GDM1 (cell line): Measurements from ENCODE around the gene OGDHL.
"Not testable (repeated sequence)": the region's sequence is repeated elsewhere in the genome, so short reads cannot be mapped to it uniquely, and the experiment has no call there.

Source experiments
- DNase-seq: peaks from one replicate; lab custom pipeline; 2025; lab: John Stamatoyannopoulos, UW

The OGDHL gene

DNA sequence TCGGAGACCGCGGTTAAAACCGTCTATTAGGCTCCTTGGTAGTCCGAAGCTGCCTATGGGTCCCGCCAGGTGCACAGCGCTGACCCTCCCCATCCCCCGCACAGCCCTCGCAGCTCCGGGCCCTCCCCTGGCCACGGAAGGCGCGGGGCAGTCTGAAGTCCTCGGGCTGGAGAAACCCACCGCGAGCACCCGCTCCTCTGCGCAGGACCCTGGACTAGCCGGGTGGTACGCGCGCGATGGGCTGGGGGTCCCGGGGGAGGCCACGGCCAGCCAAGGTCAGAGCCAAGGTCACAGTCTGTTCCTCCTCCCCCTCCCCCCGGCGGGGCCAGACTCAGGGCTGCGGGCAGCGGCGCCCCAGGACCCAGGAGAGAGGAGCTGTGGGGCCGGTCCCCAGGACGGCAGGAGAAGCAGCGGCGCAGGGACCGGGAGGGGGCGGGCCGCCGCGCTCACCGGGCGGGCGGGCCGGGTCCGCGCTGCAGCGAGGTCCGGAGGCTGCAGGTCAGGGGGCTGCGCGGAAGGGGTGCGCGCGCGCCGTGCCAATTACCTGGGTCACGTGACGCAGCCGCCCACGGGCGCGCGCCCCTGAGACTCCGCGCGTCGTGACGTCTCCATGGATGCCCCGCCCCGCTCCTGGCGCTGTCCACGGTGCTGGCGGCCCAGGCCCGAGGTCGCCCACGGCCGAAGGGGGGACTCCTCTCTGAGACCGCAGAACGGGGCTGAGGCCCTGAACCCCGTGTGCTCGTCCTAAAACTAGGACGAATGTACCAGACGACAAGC is at the start of gene OGDHL:
TSS of gene OGDHL (minus strand) at position 535 of the 777 bp plus-strand sequence. CDS start 3,731 bp downstream, outside the sequence.
- peak; percentile 24 for DNase-seq

DNA sequence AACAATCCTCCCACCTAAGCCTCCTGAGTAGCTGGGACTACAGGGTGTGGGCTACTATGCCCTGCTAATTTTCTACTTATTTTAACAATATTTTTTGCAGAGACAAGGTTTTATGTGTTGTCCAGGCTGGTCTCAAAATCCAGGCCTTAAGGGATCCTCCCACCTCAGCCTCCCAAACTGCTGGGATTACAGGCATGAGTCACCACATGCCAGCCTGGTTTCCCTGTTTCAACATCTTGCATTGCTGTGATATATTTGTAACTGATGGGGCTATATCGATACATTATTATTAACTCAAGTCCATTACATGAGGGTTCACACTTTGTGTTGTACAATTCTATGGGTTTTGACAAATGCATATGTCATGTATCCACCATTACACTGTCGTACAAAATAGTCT is 41.9 kb upstream of the OGDHL start:
- no peak for DNase-seq

DNA sequence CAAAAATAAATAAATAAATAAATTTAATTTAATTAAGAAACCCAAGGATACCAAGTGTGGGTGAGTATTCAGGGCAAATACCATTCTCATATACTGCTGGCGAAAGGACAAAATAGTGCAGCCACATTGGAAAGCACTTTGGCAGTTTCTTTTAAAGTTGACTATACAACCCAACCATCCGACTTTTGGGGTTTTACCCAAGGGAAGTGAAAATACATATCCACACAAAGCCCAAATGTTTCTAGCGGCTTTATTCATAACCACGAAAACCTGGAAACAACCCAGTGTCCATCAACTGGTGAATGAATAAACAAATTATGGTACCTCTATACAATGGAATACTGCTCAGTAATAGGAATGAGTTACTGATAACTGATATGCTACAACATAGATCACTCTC is 36.2 kb upstream of the OGDHL start:
- no peak for DNase-seq

DNA sequence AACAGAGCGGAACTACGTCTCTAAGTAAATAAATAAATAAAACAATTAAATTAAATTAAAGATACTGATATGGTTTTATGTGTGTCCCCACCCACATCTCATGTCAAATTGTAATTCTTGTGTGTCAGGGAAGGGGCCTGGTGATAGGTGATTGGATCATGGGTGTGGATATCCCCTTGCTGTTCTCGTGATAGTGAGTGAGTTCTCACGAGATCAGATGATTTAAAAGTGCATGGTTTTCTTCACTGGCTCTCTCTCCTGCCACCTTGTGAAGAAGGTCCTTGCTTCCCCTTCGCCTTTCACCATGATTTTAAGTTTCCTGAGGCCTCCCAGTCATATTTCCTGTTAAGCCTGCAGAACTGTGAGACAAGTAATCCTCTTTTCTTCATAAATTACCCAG is 29.0 kb upstream of the OGDHL start:
- no peak for DNase-seq

- DNase-seq: no peak
Observed at GRCh38 chr10:49784681-49785080, 22.6 kb upstream of the OGDHL start.

DNA sequence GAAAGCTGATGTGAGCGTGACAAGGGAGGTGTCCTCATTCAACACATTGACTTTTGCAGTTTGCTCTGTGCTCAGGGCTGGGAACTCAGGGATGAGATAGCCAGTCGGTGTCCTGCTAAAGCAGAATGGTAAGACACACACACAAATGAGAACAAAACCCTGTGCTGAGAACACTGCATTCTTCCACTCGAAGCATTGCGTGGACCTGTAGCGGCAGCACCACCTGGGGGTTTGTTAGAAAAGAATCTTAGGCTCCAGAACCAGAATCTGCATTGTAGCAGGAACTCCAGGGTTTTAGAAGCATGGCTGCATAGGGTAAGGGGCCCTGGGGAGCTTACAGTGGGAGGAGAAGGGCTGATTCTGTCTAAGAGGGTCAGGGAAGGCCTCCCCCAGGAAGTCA is 21.5 kb upstream of the OGDHL start:
- DNase-seq: no peak

DNA sequence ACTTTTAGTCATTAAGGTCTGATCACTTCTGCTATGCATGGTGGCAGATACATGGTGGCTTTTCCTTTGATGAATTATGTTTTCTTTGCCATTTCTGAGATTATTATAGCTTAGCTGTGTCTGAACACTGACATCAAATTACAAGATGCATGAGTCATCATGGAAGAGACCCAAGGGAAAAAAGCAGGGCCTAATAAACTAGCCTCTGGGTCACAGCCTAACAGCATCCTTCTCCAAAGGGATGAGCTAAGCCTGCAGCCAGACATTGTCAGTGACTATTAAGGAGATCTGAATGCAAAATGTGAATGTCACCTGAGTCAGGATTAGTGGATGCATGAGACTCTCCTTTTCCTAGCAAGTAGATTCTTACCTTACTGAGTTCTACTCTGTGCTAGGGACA is 19.1 kb upstream of the OGDHL start:
- no peak for DNase-seq

DNA sequence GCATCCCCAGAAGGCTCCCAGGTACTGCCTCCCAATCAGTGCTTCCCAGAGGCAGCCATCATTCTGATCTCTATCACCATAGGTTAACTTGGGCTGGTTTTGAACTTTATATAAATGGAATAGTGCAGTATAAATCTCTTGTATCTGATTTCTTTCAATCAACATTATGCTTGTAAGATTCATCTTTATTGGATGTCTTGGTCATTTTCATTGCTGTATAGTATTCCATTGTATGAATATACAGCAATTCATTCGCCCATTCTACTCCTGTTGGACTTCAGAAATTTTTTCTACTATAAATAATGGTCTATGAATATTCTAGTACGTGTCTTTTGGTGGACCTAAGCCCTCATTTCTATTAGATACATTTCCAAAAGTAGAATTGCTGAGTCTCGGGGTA is 16.1 kb upstream of the OGDHL start:
- no peak for DNase-seq

GRCh38 chr10:49776851-49777250 is 14.7 kb upstream of the OGDHL start:
- DNase-seq: no peak

- no peak for DNase-seq
Observed at GRCh38 chr10:49775014-49775413, 12.9 kb upstream of the OGDHL start.

GRCh38 chr10:49772944-49773343 is 10.8 kb upstream of the OGDHL start:
- not testable (repeated sequence) for DNase-seq

DNA sequence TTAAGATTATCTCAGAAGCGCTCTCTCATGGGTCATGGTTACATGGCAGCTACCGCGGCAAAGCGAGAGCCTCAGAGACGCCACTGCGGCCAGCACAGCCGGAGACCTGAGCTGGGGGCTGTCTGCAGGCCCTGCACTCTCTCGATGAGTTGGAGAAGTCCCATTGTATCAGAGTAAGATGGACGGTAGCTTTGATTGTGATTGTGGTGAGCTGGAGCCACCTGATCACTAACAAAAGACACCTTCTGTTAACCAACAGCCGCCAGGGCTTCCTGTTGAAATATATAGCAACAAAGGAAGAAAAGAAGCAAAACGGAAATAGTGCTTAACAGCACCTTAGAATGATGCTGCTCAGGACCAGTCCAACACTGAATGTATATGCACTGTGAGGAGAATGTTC is 8.9 kb upstream of the OGDHL start:
- not testable (repeated sequence) for DNase-seq

GRCh38 chr10:49769692-49770091 is 7.6 kb upstream of the OGDHL start:
- DNase-seq: no peak

DNA sequence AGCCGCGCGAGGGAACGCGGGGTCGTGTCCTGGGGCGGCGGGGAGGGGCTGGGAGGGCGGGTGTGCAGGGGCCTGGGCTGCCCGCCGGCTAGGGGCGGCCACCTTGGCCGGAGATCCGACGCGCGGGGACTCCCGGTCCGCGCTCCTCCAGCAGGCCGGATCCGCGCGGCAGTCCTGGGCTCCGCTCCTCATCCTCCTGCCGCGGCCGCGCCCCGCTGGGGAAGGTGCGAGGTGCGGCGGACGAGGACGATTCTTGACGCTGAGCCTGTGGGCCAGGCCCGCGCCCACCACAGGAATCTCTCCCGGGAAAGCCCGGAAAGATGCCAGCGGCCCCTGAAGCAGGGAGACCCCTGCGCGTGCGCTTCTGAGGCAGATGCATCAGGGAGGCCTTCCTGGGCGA is 6.6 kb upstream of the OGDHL start:
- no peak for DNase-seq

- no peak for DNase-seq
Observed at GRCh38 chr10:49768329-49768728, 6.2 kb upstream of the OGDHL start.

- no peak for DNase-seq
Observed at GRCh38 chr10:49767752-49768151, 5.6 kb upstream of the OGDHL start.

- no peak for DNase-seq
Observed at GRCh38 chr10:49766484-49766883, 4.4 kb upstream of the OGDHL start.

- no peak for DNase-seq
Observed at GRCh38 chr10:49762566-49762877, 399 bp upstream of the OGDHL start.

- DNase-seq: no peak
Observed at GRCh38 chr10:49761201-49761788, 828 bp downstream of the OGDHL start.

GRCh38 chr10:49760789-49761188 is 1.3 kb downstream of the OGDHL start:
- no peak for DNase-seq

DNA sequence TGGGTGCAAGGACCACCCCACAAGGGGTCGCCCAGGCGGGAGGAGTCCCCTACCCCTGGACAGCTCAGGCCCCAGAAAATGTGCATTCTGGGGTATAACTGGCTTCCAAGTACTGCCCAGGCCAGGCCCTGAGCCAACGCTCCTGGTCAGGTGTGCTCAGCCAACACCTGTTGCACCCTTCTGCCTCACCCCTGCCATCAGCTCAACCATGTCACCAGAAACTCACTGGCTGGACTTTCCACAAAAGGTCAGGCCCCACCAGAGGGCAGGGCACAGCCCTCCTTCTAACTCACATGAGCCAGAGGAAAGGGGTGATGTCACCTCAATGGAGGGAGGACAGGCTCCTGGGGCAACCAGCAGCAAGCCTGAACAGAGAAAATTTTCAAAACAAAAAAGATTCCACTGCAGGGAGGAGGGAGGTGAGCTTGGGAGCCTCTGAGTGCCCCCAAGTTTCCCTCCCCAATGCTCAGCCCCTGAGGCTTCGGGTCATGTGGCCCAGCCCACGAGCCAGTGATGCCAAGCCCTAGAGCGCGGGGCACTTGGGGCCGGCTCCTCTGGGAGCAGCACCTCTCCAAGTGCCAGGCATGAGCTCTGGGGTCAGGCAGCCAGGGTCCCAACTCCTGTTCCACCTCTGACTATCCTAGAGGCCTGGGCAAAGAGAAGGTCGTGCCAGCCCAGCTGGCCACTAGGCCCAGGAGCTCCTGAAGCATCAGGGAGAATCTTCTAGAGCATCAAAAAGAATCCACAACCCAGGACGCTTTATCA is 2.2 kb downstream of the OGDHL start:
- no peak for DNase-seq

DNA sequence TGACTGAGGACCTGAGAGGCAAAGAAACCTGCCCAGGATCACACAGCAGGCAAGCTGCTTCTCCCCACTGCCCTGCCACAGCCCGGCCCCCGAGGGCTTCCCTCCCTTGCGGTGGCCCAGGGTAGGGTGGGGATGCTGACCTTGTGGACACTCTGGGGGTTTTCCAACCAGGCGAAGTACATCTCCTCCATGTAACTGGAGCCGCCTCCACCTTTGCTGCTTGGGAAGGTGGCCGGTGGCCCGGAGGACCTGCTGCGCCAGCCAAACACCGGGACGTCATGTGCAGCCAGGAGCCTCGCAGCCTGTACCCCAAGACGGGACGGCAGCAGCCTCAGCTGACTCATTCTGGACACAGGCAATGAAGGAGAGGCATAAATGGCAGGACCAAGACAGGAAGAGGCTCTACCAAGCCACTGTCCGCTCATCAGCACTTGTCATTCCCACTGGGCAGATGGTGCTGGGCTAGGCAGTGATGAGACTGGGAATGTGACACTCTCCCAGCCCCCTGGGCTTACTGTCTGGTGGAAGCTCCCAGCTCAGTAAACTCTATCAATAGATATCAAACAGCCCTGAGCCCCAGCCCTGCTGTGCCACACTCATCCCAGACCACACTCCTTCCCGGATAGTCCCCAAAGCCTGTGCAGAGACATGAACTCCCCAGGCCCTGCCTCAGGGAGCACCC is 3.7 kb downstream of the OGDHL start:
- DNase-seq: no peak

GRCh38 chr10:49756641-49757040 is 5.5 kb downstream of the OGDHL start:
- no peak for DNase-seq
